GM23248 (cell line): ENCODE measurements around the gene PRKCB. TPM values are rescaled to one million over a fixed set of nuclear protein-coding genes. Genes with fewer than 3 reads are reported as not detected.

Experiments used
- DNase-seq: peaks from one replicate; pipeline ENCODE4 v3.0.0-alpha.2; 2015
- H2AFZ ChIP-seq: fragments of 200-600 bp; sonication (generic); 2 replicates; pipeline ENCODE4 v1.6.1; 2016; ENCODE audit warnings: antibody characterized with exemption
- H3F3A ChIP-seq: fragments of 200-600 bp; sonication (generic); 2 replicates; pipeline ENCODE4 v1.6.1; 2016; ENCODE audit warnings: mild to moderate bottlenecking, antibody characterized with exemption, mixed run types; ENCODE audit not compliant: insufficient read depth
- H3K27ac ChIP-seq: fragments of 200-600 bp; sonication (generic); 2 replicates; pipeline ENCODE4 v1.5.1; 2016; ENCODE audit warnings: mild to moderate bottlenecking
- H3K27me3 ChIP-seq: fragments of 200-600 bp; sonication (generic); replicated peaks from 2 replicates; pipeline ENCODE4 v1.6.1; 2016; ENCODE audit warnings: mild to moderate bottlenecking; ENCODE audit not compliant: insufficient read depth
- H3K36me3 ChIP-seq: fragments of 200-600 bp; sonication (generic); 2 replicates; pipeline ENCODE4 v1.6.1; 2016; ENCODE audit warnings: low read depth, mild to moderate bottlenecking
- H3K4me1 ChIP-seq: fragments of 200-600 bp; sonication (generic); 2 replicates; pipeline ENCODE4 v1.6.1; 2016; ENCODE audit warnings: mild to moderate bottlenecking; ENCODE audit not compliant: insufficient read depth
- H3K4me2 ChIP-seq: fragments of 200-600 bp; sonication (generic); one replicate; pipeline ENCODE4 v1.6.1; 2016; ENCODE audit warnings: mild to moderate bottlenecking; ENCODE audit not compliant: unreplicated experiment
- H3K4me3 ChIP-seq: fragments of 200-600 bp; sonication (generic); 2 replicates; pipeline ENCODE4 v1.5.1; 2016; ENCODE audit warnings: mild to moderate bottlenecking
- H3K79me2 ChIP-seq: fragments of 200-600 bp; sonication (generic); 2 replicates; pipeline ENCODE4 v1.6.1; 2016; ENCODE audit warnings: mild to moderate bottlenecking; ENCODE audit not compliant: insufficient read depth
- H3K9ac ChIP-seq: fragments of 200-600 bp; sonication (generic); 2 replicates; pipeline ENCODE4 v1.6.1; 2016; ENCODE audit warnings: mild to moderate bottlenecking
- H3K9me2 ChIP-seq: fragments of 200-600 bp; sonication (generic); 2 replicates; pipeline ENCODE4 v1.6.1; 2016; ENCODE audit warnings: mixed run types, mild to moderate bottlenecking, moderate library complexity; ENCODE audit not compliant: insufficient read depth
- H3K9me3 ChIP-seq: fragments of 200-600 bp; sonication (generic); one replicate; pipeline ENCODE4 v1.6.1; 2017; ENCODE audit warnings: low read depth
- H4K20me1 ChIP-seq: fragments of 200-600 bp; sonication (generic); 2 replicates; pipeline ENCODE4 v1.6.0; 2016; ENCODE audit not compliant: insufficient read depth
- EZH2 ChIP-seq: fragments of 200-600 bp; sonication (generic); IDR thresholded peaks from 2 replicates; pipeline ENCODE4 v1.6.1; 2018; ENCODE audit warnings: antibody characterized with exemption, mild to moderate bottlenecking; ENCODE audit not compliant: insufficient read depth, poor library complexity, severe bottlenecking
- EZH2phosphoT487 ChIP-seq: fragments of 200-600 bp; sonication (generic); IDR thresholded peaks from 2 replicates; pipeline ENCODE4 v1.6.1; 2018; ENCODE audit warnings: antibody characterized with exemption, moderate library complexity, mild to moderate bottlenecking, low read depth; ENCODE audit not compliant: insufficient read depth
- WGBS, 2 experiments: methylation state at CpG; one replicate each; pipeline ENCODE4 v1.1.6; 2015 to 2017; ENCODE audit warnings: low lambda C conversion rate in 2 of 2, low coverage in 1 of 2; ENCODE audit errors: missing lambda C conversion rate in 2 of 2; 5-methylcytosine and 5-hydroxymethylcytosine counted together
- in situ Hi-C: fragments of 300-500 bp; cut with MboI; formaldehyde crosslinking; loops from 2 replicates; pipeline ENCODE4 v1.15.0; 2020
- polyA plus RNA-seq: library from polyadenylated mRNA; unstranded; fragments of >200 nt; fragmentation: Nextera tagmentation; extraction: Ambion mirVana; gene quantifications from 2 replicates; pipeline ENCODE4 v1.2.1, GENCODE V29; 2016
- total RNA-seq: library from RNA; depleted of rRNA; stranded (reverse); fragments of >200 nt; shearing (Covaris generic); gene quantifications from 2 replicates; pipeline ENCODE4 v1.2.3, GENCODE V29; 2014

PRKCB gene
- total and polyA plus RNA-seq, 2 experiments from 2014 or later, result not detected

- H3K9me3 ChIP-seq, result no peaks in the 10 kb centered on the region
- H2AFZ ChIP-seq, result no peak overlapping the region
- no peak overlapping the region for H3K9ac ChIP-seq
- H3K4me2 ChIP-seq, result no peak overlapping the region
- H4K20me1 ChIP-seq, result no peaks in the 10 kb centered on the region
- DNase-seq, result no peak
- H3K9me2 ChIP-seq, result no peaks in the 10 kb centered on the region
- H3K36me3 ChIP-seq, result no peaks in the 10 kb centered on the region
- H3K27ac ChIP-seq, result no peak overlapping the region
- H3K4me3 ChIP-seq, result no peak overlapping the region
- H3K4me1 ChIP-seq, result no peaks in the 10 kb centered on the region
- in situ Hi-C loops, result no loop called here
- H3F3A ChIP-seq, result no peaks in the 10 kb centered on the region
- TF ChIP-seq EZH2phosphoT487, result no peak
- no peak for TF ChIP-seq EZH2
- H3K27me3 ChIP-seq, result no peaks in the 10 kb centered on the region
- H3K79me2 ChIP-seq, result no peaks in the 10 kb centered on the region
- WGBS, 2 experiments, result 6 to 15% methylated on average over 3 of the region's 3 CpGs
These were observed 371.1 kb downstream of the PRKCB start for GRCh38 chr16:24206926-24207325.

GRCh38 chr16:24208710-24209109, 372.9 kb downstream of the PRKCB start:
- Histone ChIP-seq H3K9me3 (no peaks in the 10 kb centered on the region), H3K9ac (no peak overlapping the region), H4K20me1 (no peaks in the 10 kb centered on the region), H3K4me1 (no peaks in the 10 kb centered on the region), H3K27me3 (no peaks in the 10 kb centered on the region), H3K36me3 (no peaks in the 10 kb centered on the region), H3K79me2 (no peaks in the 10 kb centered on the region), H3K27ac (no peak overlapping the region), H2AFZ (no peak overlapping the region), H3K9me2 (no peaks in the 10 kb centered on the region), H3K4me3 (no peak overlapping the region), H3F3A (no peaks in the 10 kb centered on the region), H3K4me2 (no peak overlapping the region)
- TF ChIP-seq EZH2phosphoT487, result no peak
- no peak for TF ChIP-seq EZH2
- WGBS, 2 experiments, result 2 to 5% methylated on average over 5 of the region's 5 CpGs
- DNase-seq, result no peak
- in situ Hi-C loops, result no loop called here

GRCh38 chr16:24214992-24215391, 379.2 kb downstream of the PRKCB start:
- Histone ChIP-seq H3K4me1 (no peaks in the 10 kb centered on the region), H4K20me1 (no peaks in the 10 kb centered on the region), H3K9ac (no peak overlapping the region), H3K4me2 (no peak overlapping the region), H3K36me3 (no peaks in the 10 kb centered on the region), H3K27me3 (no peaks in the 10 kb centered on the region), H3K9me2 (no peaks in the 10 kb centered on the region), H2AFZ (no peak overlapping the region), H3K27ac (no peak overlapping the region), H3K9me3 (no peaks in the 10 kb centered on the region), H3K79me2 (no peaks in the 10 kb centered on the region), H3F3A (no peaks in the 10 kb centered on the region), H3K4me3 (no peak overlapping the region)
- in situ Hi-C loops, result no loop called here
- 40 to 49% methylated on average over 3 of the region's 3 CpGs for WGBS, 2 experiments
- DNase-seq, result no peak
- TF ChIP-seq EZH2, result no peak
- TF ChIP-seq EZH2phosphoT487, result no peak

- Histone ChIP-seq H3K9me3 (no peaks in the 10 kb centered on the region), H3K36me3 (no peaks in the 10 kb centered on the region), H3K4me3 (no peak overlapping the region), H3K4me2 (no peak overlapping the region), H3F3A (no peaks in the 10 kb centered on the region), H3K9ac (no peak overlapping the region), H3K27me3 (no peaks in the 10 kb centered on the region), H4K20me1 (no peaks in the 10 kb centered on the region), H2AFZ (no peak overlapping the region), H3K4me1 (no peaks in the 10 kb centered on the region), H3K9me2 (no peaks in the 10 kb centered on the region), H3K27ac (no peak overlapping the region), H3K79me2 (no peaks in the 10 kb centered on the region)
- in situ Hi-C loops, result no loop called here
- no peak for TF ChIP-seq EZH2
- TF ChIP-seq EZH2phosphoT487, result no peak
- DNase-seq, result no peak
These were observed 381.2 kb downstream of the PRKCB start for GRCh38 chr16:24216961-24217360.

- TF ChIP-seq EZH2phosphoT487, result no peak
- TF ChIP-seq EZH2, result no peak
- Histone ChIP-seq H4K20me1 (no peaks in the 10 kb centered on the region), H3K9me3 (no peaks in the 10 kb centered on the region), H3K4me1 (no peaks in the 10 kb centered on the region), H3K4me2 (no peak overlapping the region), H2AFZ (no peak overlapping the region), H3F3A (no peaks in the 10 kb centered on the region), H3K9ac (no peak overlapping the region), H3K27me3 (no peaks in the 10 kb centered on the region), H3K36me3 (no peaks in the 10 kb centered on the region), H3K9me2 (no peaks in the 10 kb centered on the region), H3K79me2 (no peaks in the 10 kb centered on the region), H3K27ac (no peak overlapping the region), H3K4me3 (no peak overlapping the region)
- 23 to 30% methylated on average over 3 of the region's 3 CpGs for WGBS, 2 experiments
- no peak for DNase-seq
- in situ Hi-C loops, result no loop called here
These were observed 381.7 kb downstream of the PRKCB start for GRCh38 chr16:24217461-24217860.
